ENCODE data around the gene SLC35G2. TPM values are rescaled to one million over a fixed set of nuclear protein-coding genes. Genes with fewer than 3 reads are reported as not detected.

Gene SLC35G2
- total RNA-seq, 1 experiment from 2014 or later = 6.6 TPM

- Histone ChIP-seq H3K27ac (ENCODE audit: insufficient read length, low read depth, low read length) (no peak overlapping the region), H3T11ph (ENCODE audit: low read length) (no peak overlapping the region), H3K4me2 (ENCODE audit: insufficient read depth, insufficient read length, low read length) (no peak overlapping the region), H3K79me2 (ENCODE audit: insufficient read depth, low read length) (no peaks in the 10 kb centered on the region), H3K23ac (ENCODE audit: insufficient read length, low read depth, low read length) (no peak overlapping the region), H3K27me3 (ENCODE audit: insufficient read depth, low read length) (no peaks in the 10 kb centered on the region), H3K9ac (ENCODE audit: extremely low read depth, insufficient read length, low read length) (no peak overlapping the region), H4K20me1 (ENCODE audit: control insufficient read depth, insufficient read depth, insufficient read length) (no peaks in the 10 kb centered on the region), H2BK20ac (ENCODE audit: low read depth, low read length, poor library complexity, severe bottlenecking) (no peak overlapping the region), H4K5ac (ENCODE audit: insufficient read length, low read depth, low read length) (no peak overlapping the region), H3K56ac (ENCODE audit: insufficient read length, low read depth, low read length) (no peak overlapping the region), H2AK5ac (ENCODE audit: insufficient read length, low read length) (no peak overlapping the region), H2BK12ac (ENCODE audit: insufficient read length, low read depth, low read length) (no peak overlapping the region), H3K4me1 (ENCODE audit: insufficient read depth, low read length) (no peaks in the 10 kb centered on the region), H3K9me3 (ENCODE audit: control insufficient read depth, low read depth, low read length) (no peaks in the 10 kb centered on the region), H3K23me2 (ENCODE audit: insufficient read length, low read depth, low read length, poor library complexity, severe bottlenecking) (no peaks in the 10 kb centered on the region), H3K14ac (ENCODE audit: insufficient read depth, low read length) (no peak overlapping the region), H3K4ac (ENCODE audit: low read depth, low read length) (no peak overlapping the region), H3K79me1 (ENCODE audit: insufficient read depth, low read depth, low read length, poor library complexity, severe bottlenecking) (no peaks in the 10 kb centered on the region), H2AFZ (ENCODE audit: low read length) (no peak overlapping the region), H2BK120ac (ENCODE audit: low read depth, low read length, poor library complexity, severe bottlenecking) (no peak overlapping the region), H2BK15ac (ENCODE audit: low read depth, low read length) (no peak overlapping the region), H4K91ac (ENCODE audit: insufficient read length, low read depth, low read length) (no peak overlapping the region), H2BK5ac (ENCODE audit: insufficient read length, low read length) (no peak overlapping the region), H4K8ac (replicated peaks; ENCODE audit: insufficient read length, low read depth, low read length) (no peak overlapping the region), H3K18ac (ENCODE audit: insufficient read length, low read depth, low read length) (no peak overlapping the region)
- Mint-ChIP-seq H3K4me3 (no peak overlapping the region), H3K4me1 (no peaks in the 10 kb centered on the region), H3K27ac (no peak overlapping the region), H3K36me3 (ENCODE audit: insufficient read depth in 1 of 3, low read depth in 3 of 3) (no peaks in the 10 kb centered on the region), H3K27me3 (ENCODE audit: low read depth) (no peaks in the 10 kb centered on the region), H3K9me3 (no peaks in the 10 kb centered on the region)
- WGBS (ENCODE audit: extremely low coverage, insufficient read length, low lambda C conversion rate) = no CpG with 5 or more reads among the region's 1 CpG
- no peak for DNase-seq
- no peak for TF ChIP-seq CTCF (conservative IDR thresholded peaks at IDR 0.05)
Observed at GRCh38 chr3:136772709-136773108, 46.2 kb upstream of the SLC35G2 start.

All from H9 (cell line).